IPS DF 19.7 (cell line): ENCODE data around the gene ADAMTS7.
"Not testable (repeated sequence)": the region's sequence is repeated elsewhere in the genome, so short reads cannot be mapped to it uniquely, and the experiment has no call there.

Experiments used
- DNase-seq: peaks from one replicate; pipeline ENCODE4 v3.0.0-alpha.2; 2013; ENCODE audit warnings: low read depth, low spot score

Gene ADAMTS7

DNA sequence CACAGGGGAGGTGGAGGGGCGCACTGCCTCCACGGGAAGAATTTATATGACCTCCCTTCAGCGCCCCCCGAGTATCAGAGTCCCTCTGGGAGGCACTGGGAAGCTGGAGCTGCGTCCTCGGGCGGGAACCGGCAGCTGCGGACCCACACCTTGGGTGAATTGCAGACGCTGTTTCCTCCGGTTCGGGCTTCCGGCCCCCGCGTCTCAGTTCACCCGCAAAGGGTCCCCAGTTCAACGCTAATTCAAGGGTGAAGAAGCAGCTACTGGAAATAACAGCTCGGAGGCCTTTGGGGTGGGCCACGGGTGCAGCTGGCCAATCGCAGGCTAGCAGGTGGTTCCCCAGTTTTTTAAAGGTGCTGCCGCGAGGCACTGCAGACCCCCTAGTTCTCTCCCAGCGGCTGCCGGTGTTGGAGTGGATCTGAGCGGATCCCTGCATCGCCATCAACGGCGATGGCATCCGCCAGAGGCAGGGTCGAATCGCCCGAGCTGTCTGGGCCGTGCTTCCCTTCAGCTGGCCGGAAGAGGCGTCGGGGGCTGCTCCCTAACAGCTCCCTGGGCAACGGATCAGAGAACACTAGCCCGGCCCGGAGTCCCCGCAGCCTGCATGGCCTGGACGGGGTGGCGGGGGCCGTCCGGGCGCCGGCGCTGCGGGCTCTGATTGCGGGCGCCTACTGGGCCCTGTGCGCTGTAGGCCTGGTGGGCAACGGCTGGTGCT, 19.4 kb upstream of the ADAMTS7 start:
- no peak for DNase-seq

DNA sequence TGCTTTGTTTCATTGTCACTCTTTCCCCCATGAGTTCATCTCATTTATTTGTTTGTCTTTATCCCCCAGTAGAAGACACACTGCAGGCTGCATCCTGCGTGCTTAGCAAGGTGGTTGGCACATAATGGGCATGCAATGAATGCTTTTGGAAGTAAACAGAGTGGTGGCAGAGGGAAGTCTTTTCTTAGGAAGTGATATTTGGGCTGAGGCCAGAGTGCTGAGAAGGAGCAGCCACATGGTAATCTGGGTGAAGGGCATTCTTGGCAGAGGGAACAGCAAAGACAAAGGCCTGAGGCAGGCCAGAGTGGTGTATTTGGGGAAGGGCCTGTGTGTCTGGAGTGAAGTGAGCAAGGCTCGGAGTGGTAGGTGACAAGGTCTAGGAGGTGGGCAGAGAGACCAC, 17.7 kb upstream of the ADAMTS7 start:
- no peak for DNase-seq

DNA sequence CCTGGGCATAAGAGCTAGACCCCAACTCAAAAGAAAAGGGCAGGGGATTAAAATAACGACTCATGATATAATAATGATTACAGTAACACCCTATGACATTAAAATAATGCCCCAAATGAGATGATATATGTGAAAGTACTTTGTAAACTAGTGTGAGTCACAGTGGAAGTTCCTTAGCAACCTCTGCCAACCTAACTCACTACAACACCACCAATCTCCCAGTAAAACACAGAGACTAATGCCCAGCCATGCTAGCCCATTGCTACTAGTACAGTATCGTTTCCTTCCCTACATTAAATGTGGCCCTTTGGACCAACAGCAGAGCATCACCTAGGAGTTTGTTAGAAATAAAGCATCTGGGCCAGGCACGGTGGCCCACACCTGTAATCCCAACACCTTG, 11.2 kb upstream of the ADAMTS7 start:
- DNase-seq: no peak

DNA sequence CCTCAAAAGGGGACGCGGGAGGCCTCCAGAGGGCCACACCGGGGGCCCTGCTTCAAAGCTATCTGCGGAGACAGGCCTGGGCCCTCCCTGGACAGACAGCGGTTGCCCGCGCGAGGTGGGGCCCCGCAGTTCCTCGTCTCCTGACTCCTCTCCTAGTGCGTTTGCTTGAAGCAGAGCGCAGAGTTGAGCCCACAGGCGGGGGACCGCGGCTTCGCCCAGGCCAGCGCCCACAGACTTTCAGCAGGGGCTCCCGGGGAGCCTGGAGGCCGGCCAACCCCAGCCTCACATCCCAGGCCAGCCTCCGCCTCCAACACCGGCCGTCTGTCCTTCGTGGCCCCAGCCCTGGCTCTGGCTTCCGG, 540 bp upstream of the ADAMTS7 start:
- no peak for DNase-seq

DNA sequence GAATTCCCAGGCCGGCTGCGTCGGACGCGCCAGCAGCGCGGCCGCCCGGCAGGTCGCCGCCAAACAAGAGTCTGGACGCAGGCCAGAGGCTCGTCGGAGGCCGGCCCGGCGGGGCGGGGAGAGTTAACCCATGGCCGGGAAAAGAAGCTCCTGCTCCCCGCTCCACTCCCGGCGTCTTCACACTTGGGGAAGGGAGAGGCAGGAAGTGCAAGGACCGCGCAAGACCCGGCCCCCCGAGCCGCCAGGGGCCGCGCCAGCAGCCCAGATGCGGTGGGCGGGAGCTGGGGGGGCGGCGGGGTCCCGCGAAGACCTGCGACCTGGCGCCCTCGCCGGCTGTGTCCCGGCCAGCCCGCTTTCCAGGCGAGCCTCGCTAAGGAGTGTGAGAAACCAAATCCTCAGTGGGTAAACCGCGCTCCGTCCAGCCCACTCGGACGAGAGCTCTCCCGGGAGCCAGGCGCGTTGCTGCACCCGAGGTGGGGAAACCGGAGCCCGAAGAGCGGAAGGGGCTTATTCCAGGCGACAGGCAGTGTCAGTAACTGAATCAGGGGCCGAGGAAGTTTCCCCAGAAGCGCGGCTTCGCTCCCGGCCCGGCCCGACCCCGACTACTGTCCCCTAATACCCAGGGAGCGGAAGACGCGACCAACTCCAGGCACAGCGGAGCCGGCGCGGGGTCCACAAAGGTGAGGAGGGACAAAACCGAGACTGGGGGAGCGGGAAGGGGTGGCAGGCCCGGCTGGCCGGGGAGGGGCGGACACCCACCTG, 721 bp downstream of the ADAMTS7 start:
- no peak for DNase-seq

DNA sequence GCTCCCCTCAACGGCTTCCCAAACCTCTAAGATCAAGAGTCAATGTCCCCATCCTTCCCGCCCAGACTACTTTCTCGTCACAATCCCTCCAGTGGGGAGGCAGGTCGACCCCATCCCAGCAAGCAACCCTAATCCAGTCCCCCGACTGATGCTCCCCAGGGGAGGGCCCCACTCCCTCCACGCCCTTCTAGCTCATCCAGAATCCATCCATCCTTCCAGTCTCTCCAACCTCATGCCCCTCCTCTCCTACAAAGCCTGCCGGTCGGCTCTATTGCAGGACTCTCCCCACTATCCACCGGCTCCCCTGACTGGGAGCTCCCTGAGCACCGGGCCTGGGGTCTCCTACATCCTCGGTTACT, 1.3 kb downstream of the ADAMTS7 start:
- DNase-seq: no peak

DNA sequence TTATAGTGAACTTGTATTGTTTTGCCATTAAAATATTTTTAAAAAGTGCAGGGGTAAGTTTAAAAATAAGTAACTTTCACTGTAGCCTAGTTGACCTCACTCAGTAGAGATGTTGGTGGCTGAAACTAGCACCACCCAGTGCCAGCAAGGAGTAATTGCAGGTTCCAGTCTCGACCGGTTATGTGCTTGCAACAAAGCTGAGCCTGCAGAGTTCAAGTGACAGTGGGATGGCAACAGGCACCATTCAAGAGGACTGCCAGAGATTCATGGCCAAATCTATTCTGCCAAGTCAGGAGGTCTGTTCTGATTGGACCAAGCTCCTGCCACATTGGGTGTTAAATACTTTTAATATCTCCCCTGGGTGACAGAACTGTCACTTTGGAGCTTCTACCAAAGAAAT, 2.7 kb downstream of the ADAMTS7 start:
- DNase-seq: no peak

DNA sequence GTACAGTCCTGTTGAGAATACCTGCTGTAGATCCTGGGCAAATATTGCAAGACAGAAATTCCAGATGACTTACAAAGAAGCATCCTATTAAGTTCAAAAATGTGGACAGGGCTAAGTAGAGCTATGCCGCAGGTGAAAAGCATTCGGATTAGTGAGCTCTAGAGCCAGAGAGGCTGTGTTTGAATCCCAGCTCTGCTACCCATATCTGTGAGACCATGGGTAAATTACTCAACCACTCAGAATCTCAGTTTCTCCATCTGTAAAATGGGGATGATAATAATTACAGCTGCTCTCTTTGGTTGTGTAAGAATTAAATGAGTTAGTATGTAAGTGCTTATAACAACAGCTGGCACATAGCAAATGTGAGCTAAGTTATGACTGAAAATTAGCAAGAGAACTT, 3.9 kb downstream of the ADAMTS7 start:
- no peak for DNase-seq

DNA sequence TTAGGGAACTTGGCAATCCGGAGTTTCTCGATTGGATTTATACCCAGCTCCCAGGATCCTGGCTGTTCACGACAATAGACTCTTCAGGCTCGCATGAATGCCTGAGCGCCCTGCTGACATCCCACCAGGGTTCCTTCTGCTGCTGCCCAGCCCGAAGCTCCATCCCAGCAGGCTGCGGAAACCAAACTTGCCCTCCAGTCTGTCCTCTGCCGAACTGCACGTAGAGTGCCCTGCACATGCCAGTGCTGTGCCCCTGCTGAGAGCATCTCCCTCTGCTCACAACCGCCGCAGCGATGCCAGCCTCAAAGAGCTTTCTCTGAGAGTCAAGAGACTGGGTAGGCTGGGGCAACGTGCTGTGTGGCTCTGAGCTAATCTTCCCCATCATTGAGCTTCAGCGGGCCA, 6.9 kb downstream of the ADAMTS7 start:
- DNase-seq: no peak

DNA sequence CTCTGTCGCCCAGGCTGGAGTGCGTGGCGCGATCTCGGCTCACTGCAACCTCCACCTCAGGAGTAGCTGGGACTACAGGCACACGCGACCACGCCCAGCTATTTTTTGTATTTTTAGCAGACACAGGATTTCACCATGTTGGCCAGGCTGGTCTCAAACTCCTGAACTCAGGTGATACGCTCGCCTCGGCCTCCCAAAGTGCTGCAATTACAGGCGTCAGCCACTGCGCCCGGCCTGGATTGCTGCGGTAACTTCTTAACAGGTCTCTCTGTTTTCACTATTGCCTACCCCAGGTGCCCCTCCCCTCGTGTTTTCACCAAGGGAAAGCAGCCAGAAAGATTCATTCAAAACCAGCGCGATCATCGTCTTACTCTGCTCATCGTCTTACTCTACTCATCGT, 10.5 kb downstream of the ADAMTS7 start:
- DNase-seq: no peak

DNA sequence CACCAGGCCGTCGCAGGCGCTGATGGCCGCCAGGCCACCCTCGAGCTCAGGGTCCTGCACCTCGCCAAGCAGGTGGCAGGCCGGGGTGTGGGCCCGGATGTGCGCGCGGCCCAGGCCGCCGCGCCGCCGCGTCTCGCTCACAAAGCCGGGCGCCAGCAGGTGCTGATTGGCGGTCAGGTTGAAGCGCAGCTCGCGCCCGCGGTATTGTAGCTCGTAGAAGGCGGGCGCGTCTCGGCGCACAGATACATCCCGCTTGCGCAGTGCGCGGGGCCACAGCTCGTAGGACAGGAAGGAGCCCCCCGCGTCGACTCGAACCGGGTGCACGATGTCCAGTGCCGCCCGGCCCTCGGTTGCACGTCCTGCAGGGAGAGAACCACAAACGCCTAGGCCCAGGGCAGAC, 11.1 kb downstream of the ADAMTS7 start:
- DNase-seq: no peak

DNA sequence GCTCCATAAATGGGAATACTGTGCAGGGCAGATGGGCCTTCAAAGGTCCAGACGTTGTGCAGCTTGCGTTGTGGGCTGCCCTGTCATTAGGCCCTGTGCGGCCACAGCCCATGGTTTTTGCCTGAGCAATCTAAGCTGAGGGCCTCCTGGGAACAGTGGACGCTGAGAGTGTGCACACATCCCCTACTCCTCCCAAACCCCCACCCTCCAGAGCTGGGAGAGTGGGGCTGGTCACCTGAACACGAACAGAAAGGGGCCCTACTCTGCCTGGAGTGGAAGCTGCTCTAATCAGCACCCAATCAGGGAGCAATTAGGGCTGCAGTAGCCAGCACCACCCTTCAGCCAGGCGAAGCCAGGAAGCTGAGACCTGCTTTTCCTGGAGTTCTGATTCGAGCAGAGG, 12.2 kb downstream of the ADAMTS7 start:
- DNase-seq: not testable (repeated sequence)

DNA sequence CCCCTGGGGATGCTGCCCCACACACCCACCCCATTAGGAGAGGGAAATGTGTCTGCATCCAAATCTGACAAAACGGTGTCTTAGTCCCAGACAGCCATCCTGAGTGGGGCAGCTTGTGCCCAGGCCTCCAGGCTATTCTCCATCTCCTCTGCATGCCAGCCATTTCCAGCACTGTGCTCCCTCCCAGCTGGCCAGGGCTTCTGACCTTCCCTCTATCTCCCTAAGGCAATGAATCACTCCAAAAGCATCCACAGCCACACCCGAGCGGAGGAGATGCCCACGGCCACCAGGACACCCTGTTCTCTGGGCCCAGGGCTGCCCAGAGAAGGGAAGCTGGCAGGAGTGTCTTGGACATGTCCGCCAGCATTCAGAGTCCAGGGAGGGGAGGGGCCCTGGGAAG, 12.9 kb downstream of the ADAMTS7 start:
- not testable (repeated sequence) for DNase-seq

DNA sequence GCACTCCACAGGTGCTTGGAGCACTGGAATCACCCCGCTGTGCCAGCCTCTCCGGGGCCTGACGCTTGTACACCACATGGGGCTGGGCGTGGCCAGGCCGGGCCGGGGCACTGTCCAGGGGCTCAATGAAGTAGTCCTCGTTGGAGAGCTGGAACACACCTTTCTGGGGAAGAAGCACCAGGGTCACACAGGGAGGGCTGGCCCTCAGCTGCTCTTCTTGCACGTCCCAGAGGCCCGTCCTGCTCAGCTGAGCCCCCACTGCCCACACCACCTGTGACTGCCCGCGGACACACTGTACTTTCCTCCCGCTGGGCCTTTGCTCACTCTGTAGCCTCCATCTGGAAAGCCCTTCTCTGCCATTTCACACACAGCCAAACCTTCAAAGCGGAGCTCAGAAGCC, 13.3 kb downstream of the ADAMTS7 start:
- no peak for DNase-seq

DNA sequence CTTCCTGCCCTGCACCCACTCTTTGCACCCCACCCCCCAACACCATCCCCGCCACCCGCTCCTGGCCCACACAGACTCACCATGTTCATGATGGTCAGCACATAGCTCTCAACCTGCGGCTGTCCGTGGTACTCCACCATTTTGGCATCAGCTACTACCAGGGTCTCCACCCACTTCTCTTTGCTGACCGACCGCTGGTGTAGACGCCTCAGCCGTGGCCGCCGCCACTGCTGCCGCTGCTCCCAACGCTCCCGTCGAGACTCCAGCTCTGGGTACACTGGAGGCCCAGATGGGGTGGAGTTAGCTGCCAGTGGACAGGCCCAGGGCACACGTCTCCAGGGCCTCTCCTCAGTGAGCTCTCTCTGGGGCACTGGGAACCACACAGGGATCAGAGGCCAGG, 14.8 kb downstream of the ADAMTS7 start:
- DNase-seq: no peak

DNA sequence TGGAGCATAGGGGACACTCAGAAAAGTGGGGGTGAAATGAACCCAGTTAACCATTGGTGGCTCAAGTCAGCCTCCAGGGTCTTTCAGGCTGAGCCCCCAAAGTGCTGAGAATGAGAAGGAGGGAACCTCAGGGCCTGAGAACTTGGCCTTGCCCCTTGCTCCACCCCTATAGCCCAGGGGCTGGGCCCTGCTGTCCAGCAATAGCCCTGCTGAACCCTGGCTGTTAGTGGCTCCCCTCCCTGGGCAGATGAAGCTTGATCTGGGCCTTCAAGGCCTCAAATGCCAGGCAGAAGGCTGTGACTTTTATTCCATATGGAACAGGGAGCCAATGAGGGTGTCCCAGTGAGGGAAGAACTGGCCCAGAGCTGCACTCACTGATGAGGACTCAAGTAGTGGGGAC, 16.2 kb downstream of the ADAMTS7 start:
- DNase-seq: no peak

DNA sequence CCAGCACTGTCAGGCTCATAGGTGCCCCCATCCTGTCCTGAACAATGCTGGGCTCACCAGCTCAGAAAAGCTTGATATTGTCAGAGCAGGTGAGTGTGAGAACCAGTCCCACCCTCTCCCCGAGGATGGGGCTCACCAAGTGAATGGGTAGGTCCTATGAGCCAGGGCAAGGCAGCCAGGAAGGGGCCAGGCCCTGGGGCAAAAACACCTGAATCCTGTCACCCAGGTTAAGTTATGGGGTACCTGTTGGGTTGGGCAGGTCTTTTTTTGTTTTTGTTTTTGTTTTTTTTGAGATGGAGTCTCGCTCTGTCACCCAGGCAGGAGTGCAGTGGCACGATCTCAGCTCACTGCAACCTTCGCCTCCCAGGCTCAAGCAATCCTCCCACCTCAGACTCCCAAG, 16.8 kb downstream of the ADAMTS7 start:
- DNase-seq: not testable (repeated sequence)

DNA sequence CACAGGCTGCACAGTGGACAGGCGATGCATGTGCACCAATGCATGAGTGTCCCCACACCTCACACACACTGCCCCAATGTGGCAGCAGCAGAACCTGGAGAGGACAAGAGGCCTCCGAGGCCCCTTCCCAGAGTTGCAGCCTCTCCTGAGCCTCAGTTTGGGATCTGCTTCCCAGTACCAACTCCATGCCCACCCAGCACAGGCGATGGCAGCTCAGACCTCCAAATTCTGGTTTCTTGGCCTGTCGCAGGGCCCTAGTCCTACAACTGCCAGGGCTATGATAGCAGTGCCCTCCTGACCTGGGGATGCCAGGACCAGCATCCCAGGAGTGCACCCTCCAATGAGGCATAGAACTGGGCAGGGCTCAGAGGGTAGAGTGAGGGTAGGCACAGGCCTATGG, 19.9 kb downstream of the ADAMTS7 start:
- DNase-seq: no peak

DNA sequence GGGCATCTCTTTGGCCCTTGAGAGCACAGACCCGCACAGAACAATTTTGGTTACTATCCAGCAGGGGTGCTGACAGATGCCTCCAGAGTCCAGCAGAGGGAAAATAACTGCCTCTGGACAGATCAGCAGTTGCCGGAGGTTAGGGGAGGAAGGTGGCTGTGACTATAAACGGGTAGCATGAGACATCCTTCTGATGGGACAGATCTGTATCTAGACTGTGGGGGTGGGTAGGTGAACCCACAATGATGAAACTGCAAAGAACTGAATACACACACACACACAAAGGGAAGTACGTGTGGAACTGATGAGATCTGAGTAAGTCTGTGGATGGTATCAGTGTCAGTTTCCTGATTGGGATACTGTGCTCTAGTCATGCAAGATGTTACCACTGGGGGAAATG, 21.2 kb downstream of the ADAMTS7 start:
- no peak for DNase-seq

DNA sequence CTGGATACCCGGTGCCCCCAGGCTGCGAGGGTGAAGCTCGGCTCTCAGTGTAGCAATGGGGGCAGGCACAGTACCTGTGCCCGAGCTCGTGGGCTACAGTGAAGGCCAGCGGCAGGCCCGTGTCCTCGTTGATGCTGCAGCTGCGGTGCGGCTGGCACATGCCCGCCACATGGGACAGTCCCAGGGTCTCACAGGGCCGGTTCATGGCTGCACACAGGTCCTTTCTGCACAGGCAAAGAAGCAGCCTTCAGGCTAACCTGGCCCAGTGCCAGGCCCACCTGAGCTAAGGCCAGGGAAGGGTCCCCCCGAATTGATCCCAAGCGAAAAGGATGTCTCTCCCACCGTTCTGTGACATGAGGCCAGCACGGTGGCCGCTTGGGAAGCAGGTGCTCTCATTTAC, 21.6 kb downstream of the ADAMTS7 start:
- DNase-seq: no peak

DNA sequence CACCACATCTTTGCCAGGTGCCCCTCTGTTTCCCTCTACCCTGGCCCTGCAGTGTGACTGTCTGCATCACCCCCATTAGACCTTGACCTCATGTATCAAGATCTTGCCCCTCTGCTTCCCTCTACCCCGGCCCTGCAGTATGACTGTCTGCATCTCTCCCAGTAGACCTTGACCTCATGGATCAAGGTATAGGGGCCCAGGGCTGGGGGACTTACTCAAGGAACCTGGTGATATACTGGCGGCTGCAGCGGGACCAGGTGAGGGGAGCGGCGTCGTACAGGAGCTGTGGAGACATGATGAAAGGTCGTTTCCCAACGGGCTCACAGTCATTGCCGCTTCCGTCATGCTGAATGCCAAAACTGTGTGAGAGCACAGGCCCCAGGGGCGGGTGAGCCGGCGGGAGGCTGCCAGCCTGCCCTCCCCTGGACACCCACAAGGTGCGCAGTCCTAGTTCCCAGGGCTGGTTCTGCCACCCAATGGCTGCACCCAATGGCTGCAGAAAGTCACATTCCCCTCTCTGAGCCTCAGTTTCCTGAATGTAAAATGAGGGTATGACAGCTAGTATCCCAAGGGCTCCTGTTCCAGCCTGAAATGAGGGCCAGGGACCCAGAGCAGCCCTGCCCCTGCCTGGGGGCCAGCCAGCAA, 23.1 kb downstream of the ADAMTS7 start:
- no peak for DNase-seq

DNA sequence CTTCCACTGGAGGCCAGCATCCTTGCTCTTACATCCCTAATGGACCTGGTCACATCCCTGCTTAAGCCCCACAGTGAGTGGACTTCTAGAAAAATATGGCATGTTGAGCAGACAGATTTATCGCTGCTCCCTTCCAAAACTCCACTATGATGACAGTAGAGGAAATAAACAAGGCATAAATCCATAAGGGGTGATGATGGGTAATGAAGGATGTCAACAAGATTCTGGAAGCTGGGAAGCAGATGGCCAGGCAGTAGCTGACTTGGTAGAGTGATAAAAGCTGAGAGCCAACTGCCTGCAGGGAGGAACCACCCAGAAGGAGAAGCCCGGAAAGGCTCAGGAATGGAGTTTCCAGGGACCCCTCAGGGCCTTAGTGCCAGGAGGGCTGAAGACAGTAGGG, 28.9 kb downstream of the ADAMTS7 start:
- DNase-seq: not testable (repeated sequence)

DNA sequence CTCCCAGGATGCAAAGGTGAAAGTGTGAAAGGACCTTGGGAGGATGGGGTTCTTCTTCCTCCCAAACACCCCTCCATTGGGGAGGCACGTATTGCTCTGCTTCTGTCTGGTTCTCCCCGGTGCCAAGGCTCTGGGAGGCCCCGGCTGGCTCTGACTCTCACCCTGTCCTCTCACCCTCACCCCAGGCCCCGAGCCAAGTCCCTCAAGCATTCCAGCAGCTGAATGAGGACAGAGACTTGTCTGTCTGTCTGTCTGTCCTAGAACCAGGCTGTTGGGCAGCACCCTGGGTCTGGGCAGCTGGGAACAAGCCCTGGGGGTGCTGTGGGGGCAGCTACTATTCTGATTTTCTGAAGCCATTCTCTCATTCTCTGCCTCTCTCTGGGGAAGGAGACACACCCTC, 29.9 kb downstream of the ADAMTS7 start:
- DNase-seq: not testable (repeated sequence)
